Measurements from ENCODE around the gene DEGS2. TPM values are rescaled to one million over a fixed set of nuclear protein-coding genes. Genes with fewer than 3 reads are reported as not detected.
"Not testable (repeated sequence)": the region's sequence is repeated elsewhere in the genome, so short reads cannot be mapped to it uniquely, and the experiment has no call there.

Gene DEGS2
- total and polyA plus RNA-seq, 2 donors (not counting 1 experiment from before 2014, with no cell fraction given) = 0.82 to 6.4 TPM

DNA sequence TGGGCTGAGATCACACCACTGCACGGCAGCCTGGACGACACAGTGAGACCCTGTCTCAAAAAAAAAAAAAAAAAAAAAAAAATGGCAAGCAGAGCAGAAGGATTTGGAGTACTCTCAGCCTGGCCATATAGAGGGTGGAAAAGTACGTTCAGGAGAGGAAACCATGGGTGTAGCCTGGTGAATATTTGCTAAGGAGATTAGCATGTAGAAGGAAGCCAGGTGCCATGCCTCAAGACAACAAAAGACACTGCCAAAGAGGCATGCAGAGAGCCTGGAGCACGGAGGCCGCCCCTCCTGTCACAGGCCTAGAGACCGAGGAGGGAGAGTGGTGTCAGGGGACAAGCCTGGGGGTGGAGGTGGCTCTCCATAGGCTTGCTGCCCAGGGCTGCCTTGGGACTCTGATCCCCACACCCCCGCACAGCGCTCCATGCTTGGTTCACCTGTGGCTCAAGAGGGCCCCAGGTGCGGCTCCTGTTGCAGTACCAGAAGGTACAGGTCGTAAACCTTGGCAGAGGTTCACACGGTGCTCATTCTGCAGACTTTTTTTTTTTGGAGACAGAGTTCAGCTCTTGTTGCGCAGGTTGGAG lies 27.9 kb upstream of the DEGS2 start:
- no peaks in the 10 kb centered on the region for H3K27me3 Mint-ChIP-seq
- no peaks in the 10 kb centered on the region for H3K36me3 ChIP-seq (replicated peaks in 1 of 2; ENCODE audit: control extremely low read depth in 1 of 2, control insufficient read depth in 1 of 2, extremely low read depth in 1 of 2, insufficient read depth in 2 of 2, low read length in 1 of 2)
- H2AFZ ChIP-seq (ENCODE audit: insufficient read depth, low read depth, low read length, poor library complexity, severe bottlenecking) = no peak overlapping the region
- H3K79me2 ChIP-seq (ENCODE audit: control insufficient read depth, insufficient read depth, low read length) = peaks cover 2% of the 10 kb centered on the region
- CTCF ChIA-PET = no interaction called here
- H3K4me2 ChIP-seq (replicated peaks; ENCODE audit: low read depth, low read length, poor library complexity, severe bottlenecking) = no peak overlapping the region
- H3K27me3 ChIP-seq (replicated peaks in 1 of 4; ENCODE audit: control extremely low read depth in 1 of 4, control insufficient read depth in 3 of 4, insufficient read depth in 4 of 4, low read length in 3 of 4) = no peaks in the 10 kb centered on the region
- no peak overlapping the region for H3K27ac Mint-ChIP-seq
- H4K20me1 ChIP-seq (ENCODE audit: control insufficient read depth, insufficient read depth, low read length, poor library complexity, severe bottlenecking) = no peaks in the 10 kb centered on the region
- peaks cover 2 to 3% of the 10 kb centered on the region in 2 donors for H3K4me1 ChIP-seq (ENCODE audit: control insufficient read depth in 2 of 2, insufficient read depth in 2 of 2, low read length in 2 of 2)
- no peaks in the 10 kb centered on the region for H3K9me3 Mint-ChIP-seq (ENCODE audit: insufficient read depth)
- H3K4me3 Mint-ChIP-seq = no peak overlapping the region
- intact Hi-C loops (cut with micrococcal nuclease) = no loop called here
- no peak for TF ChIP-seq EZH2 (IDR thresholded peaks at IDR 0.05; ENCODE audit: borderline replicate concordance, insufficient read depth, low read depth, low read length, poor library complexity, severe bottlenecking)
- TF ChIP-seq, protein P1, sequence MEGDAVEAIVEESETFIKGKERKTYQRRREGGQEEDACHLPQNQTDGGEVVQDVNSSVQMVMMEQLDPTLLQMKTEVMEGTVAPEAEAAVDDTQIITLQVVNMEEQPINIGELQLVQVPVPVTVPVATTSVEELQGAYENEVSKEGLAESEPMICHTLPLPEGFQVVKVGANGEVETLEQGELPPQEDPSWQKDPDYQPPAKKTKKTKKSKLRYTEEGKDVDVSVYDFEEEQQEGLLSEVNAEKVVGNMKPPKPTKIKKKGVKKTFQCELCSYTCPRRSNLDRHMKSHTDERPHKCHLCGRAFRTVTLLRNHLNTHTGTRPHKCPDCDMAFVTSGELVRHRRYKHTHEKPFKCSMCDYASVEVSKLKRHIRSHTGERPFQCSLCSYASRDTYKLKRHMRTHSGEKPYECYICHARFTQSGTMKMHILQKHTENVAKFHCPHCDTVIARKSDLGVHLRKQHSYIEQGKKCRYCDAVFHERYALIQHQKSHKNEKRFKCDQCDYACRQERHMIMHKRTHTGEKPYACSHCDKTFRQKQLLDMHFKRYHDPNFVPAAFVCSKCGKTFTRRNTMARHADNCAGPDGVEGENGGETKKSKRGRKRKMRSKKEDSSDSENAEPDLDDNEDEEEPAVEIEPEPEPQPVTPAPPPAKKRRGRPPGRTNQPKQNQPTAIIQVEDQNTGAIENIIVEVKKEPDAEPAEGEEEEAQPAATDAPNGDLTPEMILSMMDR (IDR thresholded peaks at IDR 0.05) = no peak
- 85% methylated on average over 11 of the region's 12 CpGs for WGBS (ENCODE audit: insufficient coverage)
- no peak for DNase-seq
- H3K4me1 Mint-ChIP-seq = no peaks in the 10 kb centered on the region
- H3K4me3 ChIP-seq (ENCODE audit: control extremely low read depth in 1 of 5, extremely low read depth in 1 of 5, insufficient read depth in 1 of 5, low read depth in 2 of 5, low read length in 4 of 5) = no peak overlapping the region
- H3K9ac ChIP-seq (ENCODE audit: low read length) = no peak overlapping the region
- POLR2A ChIA-PET = no interaction called here
- H3K27ac ChIP-seq (ENCODE audit: low read length in 2 of 2) = no peak overlapping the region
- H3K9me3 ChIP-seq (ENCODE audit: control extremely low read depth in 1 of 3, control insufficient read depth in 2 of 3, insufficient read depth in 1 of 3, low read length in 2 of 3) = peaks cover 0 to 3% (median 0%) of the 10 kb centered on the region in 3 donors
- no peak for ATAC-seq (ENCODE audit: low read depth)

DNA sequence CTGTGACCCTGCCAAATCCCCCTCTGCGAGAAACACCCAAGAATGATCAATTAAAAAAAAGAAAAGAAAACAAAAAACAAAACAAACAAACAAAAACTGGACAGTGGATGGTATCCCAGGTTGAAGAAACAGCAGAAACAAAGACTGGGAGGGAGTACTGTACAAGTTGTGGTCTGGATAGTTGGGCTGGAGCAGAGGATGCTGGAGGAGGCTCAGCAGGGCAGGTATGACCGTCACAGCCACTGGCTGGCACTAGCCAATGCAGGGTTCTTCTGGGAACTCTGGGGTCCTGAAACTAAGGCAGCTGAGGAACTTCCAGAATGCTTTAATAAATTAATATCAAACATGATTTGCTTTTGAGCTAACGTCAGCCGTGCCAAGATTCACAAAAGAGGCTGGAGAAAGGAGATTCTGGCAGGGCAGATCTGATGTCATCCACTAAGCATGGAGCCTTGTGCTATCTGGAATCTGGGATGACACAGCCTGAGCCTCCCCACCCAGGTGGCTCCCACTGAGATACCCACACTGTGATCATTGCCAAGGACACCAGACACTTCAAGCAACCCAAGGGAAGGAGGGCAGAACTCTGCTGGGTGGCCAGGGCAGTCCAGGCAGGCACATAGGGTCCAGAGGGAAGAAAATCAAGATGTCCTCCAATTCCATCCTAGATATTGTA lies 22.6 kb upstream of the DEGS2 start:
- H3K4me1 Mint-ChIP-seq; H4K20me1 ChIP-seq (ENCODE audit: control insufficient read depth, insufficient read depth, low read length, poor library complexity, severe bottlenecking); H3K4me2 ChIP-seq (replicated peaks; ENCODE audit: low read depth, low read length, poor library complexity, severe bottlenecking); H3K4me3 Mint-ChIP-seq; H3K9me3 Mint-ChIP-seq (ENCODE audit: insufficient read depth); H3K9ac ChIP-seq (ENCODE audit: low read length); DNase-seq; H3K9me3 ChIP-seq (ENCODE audit: control extremely low read depth in 1 of 3, control insufficient read depth in 2 of 3, insufficient read depth in 1 of 3, low read length in 2 of 3); H3K27me3 Mint-ChIP-seq; H3K4me3 ChIP-seq (ENCODE audit: control extremely low read depth in 1 of 5, extremely low read depth in 1 of 5, insufficient read depth in 1 of 5, low read depth in 2 of 5, low read length in 4 of 5); ATAC-seq (ENCODE audit: low read depth); H3K27me3 ChIP-seq (replicated peaks in 1 of 4; ENCODE audit: control extremely low read depth in 1 of 4, control insufficient read depth in 3 of 4, insufficient read depth in 4 of 4, low read length in 3 of 4); H2AFZ ChIP-seq (ENCODE audit: insufficient read depth, low read depth, low read length, poor library complexity, severe bottlenecking); POLR2A ChIA-PET; intact Hi-C loops (cut with micrococcal nuclease); H3K27ac ChIP-seq (ENCODE audit: low read length in 2 of 2); H3K36me3 ChIP-seq (replicated peaks in 1 of 2; ENCODE audit: control extremely low read depth in 1 of 2, control insufficient read depth in 1 of 2, extremely low read depth in 1 of 2, insufficient read depth in 2 of 2, low read length in 1 of 2); CTCF ChIA-PET; H3K79me2 ChIP-seq (ENCODE audit: control insufficient read depth, insufficient read depth, low read length); H3K27ac Mint-ChIP-seq; H3K4me1 ChIP-seq (ENCODE audit: control insufficient read depth in 2 of 2, insufficient read depth in 2 of 2, low read length in 2 of 2): not testable (repeated sequence)
- WGBS (ENCODE audit: insufficient coverage) = 100% methylated on average over 1 of the region's 4 CpGs

DNA sequence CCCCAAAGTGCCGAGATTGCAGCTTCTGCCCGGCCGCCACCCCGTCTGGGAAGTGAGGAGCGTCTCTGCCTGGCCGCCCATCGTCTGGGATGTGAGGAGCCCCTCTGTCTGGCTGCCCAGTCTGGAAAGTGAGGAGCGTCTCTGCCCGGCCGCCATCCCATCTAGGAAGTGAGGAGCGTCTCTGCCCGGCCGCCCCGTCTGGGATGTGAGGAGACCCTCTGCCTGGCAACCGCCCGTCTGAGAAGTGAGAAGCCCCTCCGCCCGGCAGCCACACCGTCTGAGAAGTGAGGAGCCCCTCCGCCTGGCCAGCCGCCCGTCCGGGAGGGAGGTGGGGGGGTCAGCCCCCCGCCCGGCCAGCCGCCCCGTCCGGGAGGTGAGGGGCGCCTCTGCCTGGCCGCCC lies 21.2 kb upstream of the DEGS2 start:
- CTCF ChIA-PET; POLR2A ChIA-PET; H3K9me3 Mint-ChIP-seq (ENCODE audit: insufficient read depth); intact Hi-C loops (cut with micrococcal nuclease); H3K4me1 ChIP-seq (ENCODE audit: control insufficient read depth in 2 of 2, insufficient read depth in 2 of 2, low read length in 2 of 2); ATAC-seq (ENCODE audit: low read depth); H3K4me2 ChIP-seq (replicated peaks; ENCODE audit: low read depth, low read length, poor library complexity, severe bottlenecking); H3K27me3 Mint-ChIP-seq; H3K4me3 Mint-ChIP-seq; H3K27me3 ChIP-seq (replicated peaks in 1 of 4; ENCODE audit: control extremely low read depth in 1 of 4, control insufficient read depth in 3 of 4, insufficient read depth in 4 of 4, low read length in 3 of 4); H3K4me3 ChIP-seq (ENCODE audit: control extremely low read depth in 1 of 5, extremely low read depth in 1 of 5, insufficient read depth in 1 of 5, low read depth in 2 of 5, low read length in 4 of 5); H3K4me1 Mint-ChIP-seq; H3K27ac Mint-ChIP-seq; H3K79me2 ChIP-seq (ENCODE audit: control insufficient read depth, insufficient read depth, low read length); H3K9ac ChIP-seq (ENCODE audit: low read length); H3K9me3 ChIP-seq (ENCODE audit: control extremely low read depth in 1 of 3, control insufficient read depth in 2 of 3, insufficient read depth in 1 of 3, low read length in 2 of 3); H3K27ac ChIP-seq (ENCODE audit: low read length in 2 of 2); H4K20me1 ChIP-seq (ENCODE audit: control insufficient read depth, insufficient read depth, low read length, poor library complexity, severe bottlenecking); H3K36me3 ChIP-seq (replicated peaks in 1 of 2; ENCODE audit: control extremely low read depth in 1 of 2, control insufficient read depth in 1 of 2, extremely low read depth in 1 of 2, insufficient read depth in 2 of 2, low read length in 1 of 2); H2AFZ ChIP-seq (ENCODE audit: insufficient read depth, low read depth, low read length, poor library complexity, severe bottlenecking); DNase-seq: not testable (repeated sequence)
- 94% methylated on average over 7 of the region's 30 CpGs for WGBS (ENCODE audit: insufficient coverage)

Data from B cell (primary cell).